Small intestine (tissue), 16 donors: ENCODE measurements around the gene MAGEA12. TPM values are rescaled to one million over a fixed set of nuclear protein-coding genes. Genes with fewer than 3 reads are reported as not detected.
A peak's percentile ranks its signal among the peaks of the same experiment; 100 is the strongest.
"Not testable (repeated sequence)": the region's sequence is repeated elsewhere in the genome, so short reads cannot be mapped to it uniquely, and the experiment has no call there.

Experiments used
- DNase-seq, 2 donors: peaks; one replicate each; pipeline versions ENCODE4 v3.0.0 to v3.0.0-alpha.2; 2013
- FAIRE-seq: peaks from 2 replicates; lab custom pipeline; 2012; peaks lifted over from hg19 to GRCh38; lab: Jason Lieb, UNC
- H3K27ac ChIP-seq, 3 donors: one replicate each; pipeline ENCODE4 v1.5.1; 2013; ENCODE audit warnings: low read length in 2 of 3, mild to moderate bottlenecking in 2 of 3, control low read depth in 1 of 3, inconsistent platforms in 1 of 3, low read depth in 1 of 3, moderate library complexity in 1 of 3
- H3K27me3 ChIP-seq, 3 donors: one replicate each; pipeline ENCODE4 v1.6.1; 2013; ENCODE audit warnings: low read length in 3 of 3, inconsistent platforms in 1 of 3; ENCODE audit not compliant: control insufficient read depth in 3 of 3, insufficient read depth in 3 of 3
- H3K36me3 ChIP-seq, 3 donors: one replicate each; pipeline ENCODE4 v1.6.1; 2013; ENCODE audit warnings: low read length in 3 of 3, inconsistent platforms in 1 of 3, low read depth in 1 of 3, mild to moderate bottlenecking in 1 of 3, moderate library complexity in 1 of 3; ENCODE audit not compliant: control insufficient read depth in 3 of 3, insufficient read depth in 2 of 3
- H3K4me1 ChIP-seq, 3 donors: one replicate each; pipeline ENCODE4 v1.6.1; 2013; ENCODE audit warnings: low read length in 2 of 3, inconsistent platforms in 1 of 3, low read depth in 1 of 3, mild to moderate bottlenecking in 1 of 3, moderate library complexity in 1 of 3; ENCODE audit not compliant: control insufficient read depth in 3 of 3, insufficient read depth in 2 of 3
- H3K4me3 ChIP-seq, 3 donors: one replicate each; pipeline ENCODE4 v1.5.1; 2013; ENCODE audit warnings: low read length in 3 of 3, control low read depth in 1 of 3, inconsistent platforms in 1 of 3, low read depth in 1 of 3, mild to moderate bottlenecking in 1 of 3, moderate library complexity in 1 of 3
- H3K9me3 ChIP-seq, 2 donors: one replicate each; pipeline ENCODE4 v1.6.1; 2013; ENCODE audit warnings: low read depth in 1 of 2, low read length in 1 of 2; ENCODE audit not compliant: control insufficient read depth in 2 of 2, insufficient read depth in 1 of 2
- WGBS, 3 donors: extraction: QIAGEN DNeasy Blood & Tissue Kit; methylation state at CpG; one replicate each; pipeline ENCODE4 v1.1.7; 2013; 5-methylcytosine and 5-hydroxymethylcytosine counted together
- long read RNA-seq, 10 donors: transcript quantifications; one replicate each; lab custom pipeline, GENCODE V29; 2026
- polyA plus RNA-seq, 4 donors: library from polyadenylated mRNA; stranded (reverse) in 3 of 4; unstranded in 1 of 4; fragments of 200-250 nt in 3 of 4; fragments of 120-200 nt in 1 of 4; gene quantifications; one replicate each; pipeline versions ENCODE4 v1.2.1 to v1.2.3, GENCODE V29; 2013
- donor health status: healthy with polysubstance abuse.
- donor health status: control.
- donor health status: control.
- donor health status: Bipolar disorder and iron deficiency.
- donor health status: healthy.

Gene MAGEA12, protein sequence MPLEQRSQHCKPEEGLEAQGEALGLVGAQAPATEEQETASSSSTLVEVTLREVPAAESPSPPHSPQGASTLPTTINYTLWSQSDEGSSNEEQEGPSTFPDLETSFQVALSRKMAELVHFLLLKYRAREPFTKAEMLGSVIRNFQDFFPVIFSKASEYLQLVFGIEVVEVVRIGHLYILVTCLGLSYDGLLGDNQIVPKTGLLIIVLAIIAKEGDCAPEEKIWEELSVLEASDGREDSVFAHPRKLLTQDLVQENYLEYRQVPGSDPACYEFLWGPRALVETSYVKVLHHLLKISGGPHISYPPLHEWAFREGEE
- not detected for polyA plus RNA-seq
- long read RNA-seq, donor 1 = 0 reads
- long read RNA-seq, donor 2 = 0 reads
- long read RNA-seq, donor 3 = 0 reads
- long read RNA-seq, donor 4 = 0 reads
- long read RNA-seq, donor 5 = 0 reads
- long read RNA-seq, donor 6 = 0 reads
- long read RNA-seq, donor 7 = 0 reads
- long read RNA-seq, donor 8 = 0 reads
- long read RNA-seq, donor 9 = 0 reads
- long read RNA-seq, donor 10 = 0 reads

DNA sequence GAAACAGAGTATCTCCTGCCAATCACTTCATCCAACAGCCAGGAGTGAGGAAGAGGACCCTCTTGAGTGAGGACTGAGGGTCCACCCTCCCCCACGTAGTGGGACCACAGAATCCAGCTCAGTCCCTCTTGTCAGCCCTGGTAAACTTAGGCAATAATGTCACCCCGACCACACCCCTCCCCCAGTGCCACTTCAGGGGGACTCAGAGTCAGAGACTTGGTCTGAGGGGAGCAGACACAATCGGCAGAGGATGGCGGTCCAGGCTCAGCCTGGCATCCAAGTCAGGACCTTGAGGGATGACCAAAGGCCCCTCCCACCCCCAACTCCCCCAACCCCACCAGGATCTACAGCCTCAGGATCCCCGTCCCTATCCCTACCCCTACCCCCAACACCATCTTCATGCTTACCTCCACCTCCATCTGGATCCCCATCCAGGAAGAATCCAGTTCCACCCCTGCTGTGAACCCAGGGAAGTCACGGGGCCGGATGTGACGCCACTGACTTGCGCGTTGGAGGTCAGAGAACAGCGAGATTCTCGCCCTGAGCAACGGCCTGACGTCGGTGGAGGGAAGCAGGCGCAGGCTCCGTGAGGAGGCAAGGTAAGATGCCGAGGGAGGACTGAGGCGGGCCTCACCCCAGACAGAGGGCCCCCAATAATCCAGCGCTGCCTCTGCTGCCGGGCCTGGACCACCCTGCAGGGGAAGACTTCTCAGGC lies at the start of gene MAGEA12, which contains the start of gene CSAG1:
Gene MAGEA12, plus strand, starts transcription at position 497 of the 715 bp plus-strand sequence. CDS start 2,405 bp downstream, outside the sequence.
Gene CSAG1, minus strand, starts transcription at position 461 of the 715 bp plus-strand sequence. CDS start 1,261 bp downstream, outside the sequence.
- H3K27me3 ChIP-seq = no peaks in the 10 kb centered on the region
- WGBS, 3 donors = 73 to 88% (median 87%) methylated on average over 7 to 20 of the region's 21 CpGs
- DNase-seq = no peak
- H3K36me3 ChIP-seq = no peaks in the 10 kb centered on the region
- no peak for FAIRE-seq
- no peak within 1 kb of the TSS for H3K4me3 ChIP-seq
- H3K9me3 ChIP-seq = no peaks in the 10 kb centered on the region
- H3K4me1 ChIP-seq = no peaks in the 10 kb centered on the region
- no peak within 1 kb of the TSS for H3K27ac ChIP-seq

DNA sequence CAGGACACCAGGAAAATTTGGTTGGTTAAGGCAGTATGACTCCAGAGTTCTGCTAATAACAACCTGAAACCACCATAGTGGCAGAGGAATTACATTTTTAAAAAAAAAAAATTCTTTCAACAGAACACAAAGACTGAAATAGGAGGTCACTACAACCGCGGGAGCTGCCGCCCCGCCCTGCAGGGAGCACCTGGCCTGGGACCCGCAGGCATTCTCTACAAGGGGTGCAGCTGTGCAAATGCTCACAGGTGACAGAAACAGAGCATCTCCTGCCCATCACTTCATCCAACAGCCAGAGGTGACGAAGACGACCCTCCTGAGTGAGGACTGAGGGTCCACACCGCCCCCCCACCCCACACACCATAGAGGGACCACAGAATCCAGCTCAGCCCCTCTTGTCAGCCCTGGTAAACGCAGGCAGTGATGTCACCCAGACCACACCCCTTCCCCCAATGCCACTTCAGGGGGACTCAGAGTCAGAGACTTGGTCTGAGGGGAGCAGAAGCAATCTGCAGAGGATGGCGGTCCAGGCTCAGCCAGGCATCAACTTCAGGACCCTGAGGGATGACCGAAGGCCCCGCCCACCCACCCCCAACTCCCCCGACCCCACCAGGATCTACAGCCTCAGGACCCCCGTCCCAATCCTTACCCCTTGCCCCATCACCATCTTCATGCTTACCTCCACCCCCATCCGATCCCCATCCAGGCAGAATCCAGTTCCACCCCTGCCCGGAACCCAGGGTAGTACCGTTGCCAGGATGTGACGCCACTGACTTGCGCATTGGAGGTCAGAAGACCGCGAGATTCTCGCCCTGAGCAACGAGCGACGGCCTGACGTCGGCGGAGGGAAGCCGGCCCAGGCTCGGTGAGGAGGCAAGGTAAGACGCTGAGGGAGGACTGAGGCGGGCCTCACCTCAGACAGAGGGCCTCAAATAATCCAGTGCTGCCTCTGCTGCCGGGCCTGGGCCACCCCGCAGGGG lies 35.3 kb upstream of the MAGEA12 start, which contains the start of gene MAGEA3:
Gene MAGEA3, plus strand, starts transcription at position 843 of the 980 bp plus-strand sequence. CDS start 2,039 bp downstream, outside the sequence.
- H3K4me1 ChIP-seq, H3K9me3 ChIP-seq, H3K36me3 ChIP-seq, DNase-seq, FAIRE-seq, H3K27ac ChIP-seq, H3K4me3 ChIP-seq, H3K27me3 ChIP-seq: not testable (repeated sequence)
- WGBS, 3 donors = 78 to 90% (median 89%) methylated on average over 2 to 7 of the region's 34 CpGs

DNA sequence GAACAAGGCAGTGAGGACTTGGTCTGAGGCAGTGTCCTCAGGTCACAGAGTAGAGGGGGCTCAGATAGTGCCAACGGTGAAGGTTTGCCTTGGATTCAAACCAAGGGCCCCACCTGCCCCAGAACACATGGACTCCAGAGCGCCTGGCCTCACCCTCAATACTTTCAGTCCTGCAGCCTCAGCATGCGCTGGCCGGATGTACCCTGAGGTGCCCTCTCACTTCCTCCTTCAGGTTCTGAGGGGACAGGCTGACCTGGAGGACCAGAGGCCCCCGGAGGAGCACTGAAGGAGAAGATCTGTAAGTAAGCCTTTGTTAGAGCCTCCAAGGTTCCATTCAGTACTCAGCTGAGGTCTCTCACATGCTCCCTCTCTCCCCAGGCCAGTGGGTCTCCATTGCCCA lies 33.2 kb upstream of the MAGEA12 start:
- not testable (repeated sequence) for H3K9me3 ChIP-seq, H3K36me3 ChIP-seq, H3K4me1 ChIP-seq, DNase-seq, H3K4me3 ChIP-seq, FAIRE-seq, H3K27ac ChIP-seq, H3K27me3 ChIP-seq
- 73 to 97% (median 95%) methylated on average over 4 of the region's 5 CpGs for WGBS, 3 donors

DNA sequence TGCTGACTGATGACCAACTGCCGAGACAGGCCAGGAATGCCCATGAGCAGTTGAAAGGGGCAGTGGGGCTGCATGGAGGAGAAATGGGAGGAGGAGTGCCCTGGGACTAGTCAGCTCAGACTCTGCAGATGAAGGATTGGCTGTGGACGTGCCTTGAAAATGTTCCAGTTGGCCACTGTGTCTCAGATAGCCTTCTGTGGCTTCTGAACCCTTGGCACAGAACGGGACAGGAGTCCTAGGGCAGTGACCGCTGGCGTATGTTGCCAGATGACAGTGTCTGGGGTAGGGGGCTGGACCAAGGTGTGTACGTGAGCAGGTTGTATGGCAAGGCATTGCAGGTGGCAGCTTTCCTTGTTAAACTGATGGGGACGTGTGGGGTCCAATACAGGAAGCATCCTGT lies 27.1 kb upstream of the MAGEA12 start:
- not testable (repeated sequence) for H3K9me3 ChIP-seq, H3K27me3 ChIP-seq, H3K36me3 ChIP-seq, FAIRE-seq, H3K27ac ChIP-seq, DNase-seq, H3K4me1 ChIP-seq, H3K4me3 ChIP-seq
- WGBS, 3 donors = 81 to 89% (median 84%) methylated on average over 2 to 4 of the region's 7 CpGs

DNA sequence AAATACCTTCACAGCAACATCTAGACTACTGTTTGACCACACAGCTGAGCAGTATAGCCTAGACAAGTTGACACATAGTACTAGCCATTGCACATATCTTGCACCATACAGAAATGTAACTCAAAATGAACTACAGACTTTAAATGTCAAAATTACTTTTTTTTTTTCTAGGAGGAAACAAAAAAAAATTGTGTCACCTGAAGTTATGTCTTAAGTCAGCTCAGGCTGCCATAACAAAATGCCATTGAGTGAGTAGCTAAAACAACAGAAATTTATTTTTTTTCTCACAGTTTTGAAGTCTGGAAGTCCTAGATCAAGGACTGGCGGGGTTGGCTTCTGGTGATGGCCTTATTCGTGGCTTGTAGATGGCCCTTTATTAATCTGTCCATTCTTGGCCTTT lies 24.4 kb upstream of the MAGEA12 start, which contains the start of gene CSAG2:
Gene CSAG2, minus strand, starts transcription at position 101 of the 400 bp plus-strand sequence. CDS start 161 bp downstream, outside the sequence.
- not testable (repeated sequence) for H3K36me3 ChIP-seq, FAIRE-seq, DNase-seq, H3K4me3 ChIP-seq, H3K27me3 ChIP-seq, H3K4me1 ChIP-seq, H3K27ac ChIP-seq, H3K9me3 ChIP-seq
- WGBS, 3 donors = no CpG with 5 or more reads among the region's 2 CpGs

DNA sequence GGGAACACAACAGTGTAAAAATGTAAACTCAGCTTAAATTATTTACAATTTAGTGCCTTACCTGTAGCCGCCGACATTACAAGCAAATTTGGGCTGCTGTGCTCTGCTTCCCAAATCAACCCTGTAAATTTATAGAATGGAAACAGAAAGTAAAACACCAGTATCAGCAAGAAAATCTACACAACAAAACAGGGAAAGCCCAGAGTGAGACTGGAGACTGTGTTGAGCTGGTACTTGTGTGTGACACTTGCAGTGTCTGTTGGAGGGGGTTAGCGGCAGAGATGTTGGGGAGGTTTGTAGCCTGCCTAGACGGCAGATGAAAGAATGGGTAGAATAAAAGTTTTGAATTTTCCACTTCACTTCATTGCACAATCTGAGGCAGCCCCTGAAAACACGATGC lies 20.4 kb upstream of the MAGEA12 start:
- not testable (repeated sequence) for H3K4me1 ChIP-seq, H3K9me3 ChIP-seq, DNase-seq, H3K27me3 ChIP-seq, H3K36me3 ChIP-seq, H3K27ac ChIP-seq, H3K4me3 ChIP-seq
- WGBS, 3 donors = no CpG with 5 or more reads among the region's 5 CpGs
- peak; percentile 62 for FAIRE-seq

DNA sequence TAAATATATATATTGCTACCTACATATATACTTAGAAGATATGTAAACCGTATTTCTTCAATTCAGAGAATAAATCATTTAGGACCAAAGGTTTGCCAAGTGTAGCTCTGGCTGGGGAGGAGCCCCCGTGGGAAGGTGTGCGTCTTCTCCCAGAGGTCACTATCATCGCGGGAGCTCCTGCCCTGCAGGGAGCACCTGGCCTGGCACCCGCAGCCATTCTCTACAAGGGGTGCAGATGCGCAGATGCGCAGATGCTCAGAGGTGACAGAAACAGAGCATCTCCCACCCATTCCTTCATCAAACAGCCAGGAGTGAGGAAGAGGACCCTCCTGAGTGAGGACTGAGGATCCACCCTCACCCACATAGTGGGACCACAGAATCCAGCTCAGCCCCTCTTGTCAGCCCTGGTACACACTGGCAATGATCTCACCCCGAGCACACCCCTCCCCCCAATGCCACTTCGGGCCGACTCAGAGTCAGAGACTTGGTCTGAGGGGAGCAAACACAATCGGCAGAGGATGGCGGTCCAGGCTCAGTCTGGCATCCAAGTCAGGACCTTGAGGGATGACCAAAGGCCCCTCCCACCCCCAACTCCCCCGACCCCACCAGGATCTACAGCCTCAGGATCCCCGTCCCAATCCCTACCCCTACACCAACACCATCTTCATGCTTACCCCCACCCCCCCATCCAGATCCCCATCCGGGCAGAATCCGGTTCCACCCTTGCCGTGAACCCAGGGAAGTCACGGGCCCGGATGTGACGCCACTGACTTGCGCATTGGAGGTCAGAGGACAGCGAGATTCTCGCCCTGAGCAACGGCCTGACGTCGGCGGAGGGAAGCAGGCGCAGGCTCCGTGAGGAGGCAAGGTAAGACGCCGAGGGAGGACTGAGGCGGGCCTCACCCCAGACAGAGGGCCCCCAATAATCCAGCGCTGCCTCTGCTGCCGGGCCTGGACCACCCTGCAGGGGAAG lies 19.5 kb upstream of the MAGEA12 start, which contains the start of gene MAGEA2B:
Gene MAGEA2B, plus strand, starts transcription at position 814 of the 973 bp plus-strand sequence. CDS start 2,479 bp downstream, outside the sequence.
- no CpG with 5 or more reads among the region's 35 CpGs for WGBS, 3 donors
- H3K4me3 ChIP-seq, DNase-seq, H3K27me3 ChIP-seq, H3K4me1 ChIP-seq, FAIRE-seq, H3K9me3 ChIP-seq, H3K27ac ChIP-seq, H3K36me3 ChIP-seq: not testable (repeated sequence)
